ENCODE results near the gene FASTKD3.

DNA sequence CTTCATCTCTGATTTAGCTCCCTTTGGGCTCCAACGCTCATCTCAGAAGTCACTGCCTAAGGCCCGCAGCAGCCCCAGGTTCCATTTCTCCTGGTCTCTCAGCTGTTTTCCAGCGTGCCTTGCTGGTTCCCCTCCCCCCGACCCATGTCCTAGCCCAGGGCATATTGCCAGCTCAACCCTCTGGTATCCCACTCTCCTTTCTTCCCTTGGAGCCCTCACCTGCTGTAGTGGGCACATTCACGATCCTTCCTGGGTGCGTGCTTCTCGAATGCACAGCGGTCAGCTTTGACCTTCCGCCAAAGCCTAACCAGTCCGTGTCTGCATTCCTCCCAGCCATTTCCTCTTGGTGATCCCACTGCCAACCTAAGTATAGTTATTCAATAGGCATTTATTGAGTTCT lies 54.0 kb downstream of the FASTKD3 start:
- TF ChIP-seq EZH2 (IDR thresholded peaks at IDR 0.05; ENCODE audit: borderline replicate concordance, low read length), result no peak
- TF ChIP-seq, protein P1, sequence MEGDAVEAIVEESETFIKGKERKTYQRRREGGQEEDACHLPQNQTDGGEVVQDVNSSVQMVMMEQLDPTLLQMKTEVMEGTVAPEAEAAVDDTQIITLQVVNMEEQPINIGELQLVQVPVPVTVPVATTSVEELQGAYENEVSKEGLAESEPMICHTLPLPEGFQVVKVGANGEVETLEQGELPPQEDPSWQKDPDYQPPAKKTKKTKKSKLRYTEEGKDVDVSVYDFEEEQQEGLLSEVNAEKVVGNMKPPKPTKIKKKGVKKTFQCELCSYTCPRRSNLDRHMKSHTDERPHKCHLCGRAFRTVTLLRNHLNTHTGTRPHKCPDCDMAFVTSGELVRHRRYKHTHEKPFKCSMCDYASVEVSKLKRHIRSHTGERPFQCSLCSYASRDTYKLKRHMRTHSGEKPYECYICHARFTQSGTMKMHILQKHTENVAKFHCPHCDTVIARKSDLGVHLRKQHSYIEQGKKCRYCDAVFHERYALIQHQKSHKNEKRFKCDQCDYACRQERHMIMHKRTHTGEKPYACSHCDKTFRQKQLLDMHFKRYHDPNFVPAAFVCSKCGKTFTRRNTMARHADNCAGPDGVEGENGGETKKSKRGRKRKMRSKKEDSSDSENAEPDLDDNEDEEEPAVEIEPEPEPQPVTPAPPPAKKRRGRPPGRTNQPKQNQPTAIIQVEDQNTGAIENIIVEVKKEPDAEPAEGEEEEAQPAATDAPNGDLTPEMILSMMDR (conservative IDR thresholded peaks at IDR 0.05 in 1 of 2, IDR thresholded peaks at IDR 0.05 in 1 of 2; ENCODE audit: extremely low read depth in 1 of 2, insufficient read depth in 1 of 2, low read depth in 1 of 2, low read length in 2 of 2), result no peak
